Measurements from ENCODE around the gene MYL11. TPM values are rescaled to one million over a fixed set of nuclear protein-coding genes. Genes with fewer than 3 reads are reported as not detected.

The MYL11 gene
- total and polyA plus RNA-seq, 12 donors: 0.41 to 3.7 TPM; not detected in 10

DNA sequence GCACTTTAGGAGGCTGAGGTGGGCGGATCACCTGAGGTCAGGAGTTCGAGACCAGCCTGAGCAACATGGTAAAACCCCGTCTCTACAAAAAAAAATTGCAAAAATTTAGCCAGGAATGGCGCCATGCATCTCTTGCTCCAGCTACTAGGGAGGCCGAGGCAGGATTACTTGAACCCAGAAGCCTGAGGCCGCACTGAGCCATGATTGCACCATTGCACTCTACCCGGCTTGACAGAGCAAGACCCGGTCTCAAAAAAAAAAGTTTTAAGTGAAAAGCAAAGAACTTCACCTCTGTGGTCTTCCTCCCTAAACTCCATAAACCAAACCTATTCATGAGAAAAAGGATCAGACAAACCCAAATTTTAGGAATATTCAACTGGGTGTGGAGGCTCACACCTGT, 26.5 kb upstream of the MYL11 start:
- 96 to 97% methylated on average over 8 of the region's 8 CpGs for WGBS, 2 donors
- Histone ChIP-seq H3K27ac (no peak overlapping the region), H3K9me3 (no peaks in the 10 kb centered on the region), H3K36me3 (peaks cover 0 to 38% (median 22%) of the 10 kb centered on the region in 9 donors), H3K4me1 (peaks cover 10 to 21% (median 15%) of the 10 kb centered on the region in 9 donors), H3K4me3 (no peak overlapping the region), H3K27me3 (no peaks in the 10 kb centered on the region)
- ATAC-seq (no peak), DNase-seq (no peak)
- intact Hi-C loops (cut with DNase I): no loop called here
- TF ChIP-seq CTCF (IDR thresholded peaks at IDR 0.05): no peak

DNA sequence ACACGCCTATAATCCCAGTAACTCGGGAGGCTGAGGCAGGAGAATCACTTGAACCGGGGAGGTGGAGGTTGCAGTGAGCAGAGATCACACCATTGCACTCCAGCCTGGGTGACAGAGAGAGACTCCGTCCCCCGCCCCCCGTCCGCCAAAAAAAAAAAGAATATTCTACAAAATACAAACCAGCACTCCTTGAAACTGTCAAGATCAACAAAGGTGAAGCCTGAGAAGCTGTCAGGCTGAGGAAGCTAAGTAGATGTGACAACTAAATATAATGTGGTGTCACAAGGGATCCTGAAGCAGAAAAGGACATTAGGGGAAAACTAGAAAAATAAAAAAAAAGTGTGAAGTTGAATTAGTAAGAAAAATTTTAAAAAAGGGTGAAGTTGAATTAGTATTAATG, 25.7 kb upstream of the MYL11 start:
- no peaks in the 10 kb centered on the region for H3K9me3 ChIP-seq
- H3K4me3 ChIP-seq: no peak overlapping the region
- no peak overlapping the region for H3K27ac ChIP-seq
- H3K36me3 ChIP-seq: peaks cover 0 to 46% (median 24%) of the 10 kb centered on the region in 9 donors
- peaks cover 14 to 29% (median 21%) of the 10 kb centered on the region in 9 donors for H3K4me1 ChIP-seq
- intact Hi-C loops (cut with DNase I): no loop called here
- ATAC-seq: no peak
- TF ChIP-seq CTCF (IDR thresholded peaks at IDR 0.05): no peak
- no peak for DNase-seq
- H3K27me3 ChIP-seq: no peaks in the 10 kb centered on the region
- WGBS, 2 donors: 90 to 94% methylated on average over 7 of the region's 7 CpGs

- TF ChIP-seq CTCF (IDR thresholded peaks at IDR 0.05): no peak
- 88 to 92% methylated on average over 3 of the region's 3 CpGs for WGBS, 2 donors
- ATAC-seq: no peak
Measured at GRCh38 chr16:30349675-30350074, 24.9 kb upstream of the MYL11 start.

GRCh38 chr16:30350134-30350871, 24.3 kb upstream of the MYL11 start:
- intact Hi-C loops (cut with DNase I): loop anchor here in 2 of 10 donors (10.0 kb wide), 2 partner anchors 54 to 64 kb away; partner anchors contain the start of gene ZNF771 (in 1 of the 2)
- Histone ChIP-seq H3K36me3 (peaks cover 0 to 46% (median 24%) of the 10 kb centered on the region in 9 donors), H3K27ac (no peak overlapping the region), H3K9me3 (no peaks in the 10 kb centered on the region), H3K4me3 (no peak overlapping the region), H3K4me1 (peaks cover 18 to 36% (median 28%) of the 10 kb centered on the region in 9 donors), H3K27me3 (no peaks in the 10 kb centered on the region)
- no peak for DNase-seq
- ATAC-seq: no peak
- 70 to 79% methylated on average over 3 of the region's 3 CpGs for WGBS, 2 donors
- TF ChIP-seq CTCF (IDR thresholded peaks at IDR 0.05): no peak

More at GRCh38 chr16:30349675-30350074, 24.9 kb upstream of the MYL11 start:
- Histone ChIP-seq H3K4me3 (no peak overlapping the region), H3K36me3 (peaks cover 0 to 46% (median 24%) of the 10 kb centered on the region in 9 donors), H3K9me3 (no peaks in the 10 kb centered on the region), H3K4me1 (peaks cover 18 to 36% (median 28%) of the 10 kb centered on the region in 9 donors), H3K27me3 (no peaks in the 10 kb centered on the region), H3K27ac (no peak overlapping the region)
- intact Hi-C loops (cut with DNase I): loop anchor here in 2 of 10 donors (10.0 kb wide), 2 partner anchors 55 to 65 kb away; partner anchors contain the start of gene ZNF771 (in 1 of the 2)
- DNase-seq: no peak
